IPS-18a (cell line): ENCODE results near the gene ZNF790.

Experiments used
- H3K27ac ChIP-seq: one replicate; pipeline ENCODE4 v1.5.1; 2013; ENCODE audit warnings: low read length
- H3K27me3 ChIP-seq: one replicate; pipeline ENCODE4 v1.6.1; 2013; ENCODE audit warnings: mild to moderate bottlenecking, low read length; ENCODE audit not compliant: control insufficient read depth, insufficient read depth
- H3K36me3 ChIP-seq: one replicate; pipeline ENCODE4 v1.6.1; 2013; ENCODE audit warnings: low read depth, low read length; ENCODE audit not compliant: control insufficient read depth
- H3K4me1 ChIP-seq: one replicate; pipeline ENCODE4 v1.6.1; 2013; ENCODE audit warnings: low read depth, low read length; ENCODE audit not compliant: control insufficient read depth
- H3K4me3 ChIP-seq: one replicate; pipeline ENCODE4 v1.5.1; 2013; ENCODE audit warnings: low read length
- H3K9ac ChIP-seq: one replicate; pipeline ENCODE4 v1.6.1; 2013; ENCODE audit warnings: mild to moderate bottlenecking, low read length, moderate library complexity
- H3K9me3 ChIP-seq: one replicate; pipeline ENCODE4 v1.6.1; 2013; ENCODE audit warnings: low read depth, low read length; ENCODE audit not compliant: control insufficient read depth

The ZNF790 gene

DNA sequence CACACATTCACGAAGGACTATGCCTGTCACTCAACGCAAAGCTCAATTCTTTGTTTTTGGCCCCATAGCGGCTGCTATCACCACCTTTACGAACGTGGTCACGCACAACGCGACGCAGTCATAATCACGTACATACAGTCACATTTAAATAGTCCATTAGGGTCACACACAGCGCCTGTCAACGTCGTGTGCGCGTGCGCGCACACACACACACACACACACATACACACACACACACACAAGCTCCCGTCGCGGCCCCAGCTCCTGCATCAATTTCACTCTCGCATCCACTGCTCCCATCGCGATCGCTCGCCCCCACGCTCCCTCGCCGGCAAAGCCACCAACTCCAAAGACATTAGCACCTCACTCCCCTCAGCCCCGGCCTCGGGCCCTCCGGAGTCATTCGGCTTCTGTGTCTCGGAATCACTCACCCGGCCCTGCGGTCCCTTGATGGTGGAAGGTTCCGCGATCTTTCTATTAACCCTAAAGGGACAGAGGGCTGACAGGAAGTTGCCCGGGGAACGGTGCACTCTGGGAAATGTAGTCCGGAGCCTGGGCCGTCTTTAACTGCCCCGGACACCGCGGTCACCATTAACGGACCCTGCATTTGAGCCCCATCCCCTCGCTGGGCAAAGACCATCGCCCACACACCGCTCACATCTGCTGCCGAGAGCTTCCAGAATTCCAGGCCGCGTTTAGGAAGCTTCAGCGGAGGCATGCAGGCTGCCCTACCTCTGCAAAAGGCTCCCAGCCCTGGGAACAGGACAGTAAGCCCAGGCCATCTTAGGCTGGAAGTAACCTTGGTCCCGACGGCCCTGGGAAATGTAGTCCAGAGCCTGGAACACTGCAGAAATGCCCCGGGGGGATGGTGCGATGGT is at the start of gene ZNF790:
TSS of gene ZNF790 (minus strand) at position 482 of the 878 bp plus-strand sequence. CDS start 12,768 bp downstream, outside the sequence.
- Histone ChIP-seq H3K4me1 (no peaks in the 10 kb centered on the region), H3K36me3 (peaks cover 2% of the 10 kb centered on the region), H3K9me3 (peaks cover 3% of the 10 kb centered on the region), H3K27ac (peak within 1 kb of the TSS; percentile 90), H3K27me3 (no peaks in the 10 kb centered on the region), H3K4me3 (peak within 1 kb of the TSS; percentile 97), H3K9ac (peak within 1 kb of the TSS; percentile 80)

DNA sequence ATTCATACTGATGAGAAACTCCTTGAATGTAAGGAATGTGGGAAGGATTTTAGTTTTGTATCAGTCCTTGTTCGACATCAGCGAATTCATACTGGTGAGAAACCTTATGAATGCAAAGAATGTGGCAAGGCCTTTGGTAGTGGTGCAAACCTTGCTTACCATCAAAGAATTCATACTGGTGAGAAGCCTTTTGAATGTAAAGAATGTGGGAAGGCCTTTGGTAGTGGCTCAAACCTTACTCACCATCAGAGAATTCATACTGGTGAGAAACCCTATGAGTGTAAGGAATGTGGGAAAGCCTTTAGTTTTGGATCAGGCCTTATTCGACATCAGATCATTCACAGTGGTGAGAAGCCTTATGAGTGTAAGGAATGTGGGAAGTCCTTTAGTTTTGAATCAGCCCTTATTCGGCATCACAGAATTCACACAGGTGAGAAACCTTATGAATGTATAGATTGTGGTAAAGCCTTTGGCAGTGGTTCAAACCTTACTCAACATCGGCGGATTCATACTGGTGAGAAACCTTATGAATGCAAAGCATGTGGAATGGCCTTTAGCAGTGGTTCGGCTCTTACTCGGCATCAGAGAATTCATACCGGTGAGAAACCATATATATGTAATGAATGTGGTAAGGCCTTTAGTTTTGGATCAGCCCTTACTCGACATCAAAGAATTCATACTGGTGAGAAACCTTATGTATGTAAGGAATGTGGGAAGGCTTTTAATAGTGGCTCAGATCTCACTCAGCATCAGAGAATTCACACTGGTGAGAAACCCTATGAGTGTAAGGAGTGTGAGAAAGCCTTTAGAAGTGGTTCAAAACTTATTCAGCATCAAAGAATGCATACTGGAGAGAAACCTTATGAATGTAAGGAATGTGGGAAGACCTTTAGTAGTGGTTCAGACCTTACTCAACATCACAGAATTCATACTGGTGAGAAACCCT is 39.1 kb upstream of the ZNF790 start:
- Histone ChIP-seq H3K9ac (no peak overlapping the region), H3K27me3 (no peaks in the 10 kb centered on the region), H3K4me1 (no peaks in the 10 kb centered on the region), H3K4me3 (no peak overlapping the region), H3K36me3 (peaks cover 21% of the 10 kb centered on the region), H3K27ac (no peak overlapping the region), H3K9me3 (peaks cover 86% of the 10 kb centered on the region)

- H3K4me1 ChIP-seq, result no peaks in the 10 kb centered on the region
- H3K27me3 ChIP-seq, result no peaks in the 10 kb centered on the region
- peaks cover 14% of the 10 kb centered on the region for H3K9me3 ChIP-seq
- H3K27ac ChIP-seq, result no peak overlapping the region
- H3K36me3 ChIP-seq, result peaks cover 5% of the 10 kb centered on the region
- peak overlapping the region; percentile 93 for H3K4me3 ChIP-seq
- H3K9ac ChIP-seq, result no peak overlapping the region
Measured at GRCh38 chr19:36851898-36852297, 13.7 kb upstream of the ZNF790 start.

DNA sequence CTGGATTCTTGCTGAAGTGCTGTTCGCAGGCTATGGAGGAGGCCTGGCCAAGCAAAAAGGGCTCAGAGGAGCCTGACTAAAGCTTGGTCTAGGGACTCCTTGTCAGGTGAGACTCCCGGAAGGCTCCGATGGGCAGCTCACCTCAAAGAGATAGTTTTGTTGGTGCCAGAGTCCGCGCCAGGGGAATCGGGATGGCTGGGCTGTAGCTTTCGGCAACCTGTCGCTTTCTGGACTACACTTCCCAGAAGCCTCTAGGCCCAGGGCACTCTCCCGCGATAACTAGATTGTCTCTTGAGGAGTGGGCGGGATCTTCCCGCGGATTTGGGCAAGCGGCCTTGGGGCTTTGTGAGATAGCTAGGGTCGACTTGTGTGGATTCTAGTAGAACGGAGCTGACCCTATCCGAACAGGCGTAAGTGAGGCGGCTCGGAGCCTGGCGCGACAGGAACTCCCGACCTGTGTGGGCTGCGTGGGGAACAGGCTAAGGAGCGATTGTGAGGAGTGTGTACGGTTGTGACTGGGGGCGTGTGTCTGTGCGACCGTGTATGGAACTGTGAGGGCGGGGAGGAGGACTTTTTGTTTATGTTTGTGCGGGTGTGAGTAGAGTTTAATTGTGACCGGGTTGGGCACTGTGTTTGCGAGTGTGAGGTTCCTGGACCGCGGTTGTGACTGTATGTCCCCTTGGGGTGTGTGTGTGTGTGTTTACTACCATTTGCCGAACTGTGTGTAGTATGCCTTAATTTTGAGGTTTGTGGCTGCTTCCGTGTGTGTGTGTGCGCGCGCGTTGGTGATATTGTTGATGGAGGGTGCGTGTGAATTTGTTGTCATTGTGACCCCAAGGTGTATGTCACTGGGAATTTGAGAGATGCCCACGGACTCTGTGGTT is 12.6 kb upstream of the ZNF790 start, which contains the start of gene ZNF345:
TSS of gene ZNF345 (plus strand) at position 318 of the 884 bp plus-strand sequence. CDS start 25,955 bp downstream, outside the sequence.
- Histone ChIP-seq H3K9ac (peak within 1 kb of the TSS; percentile 84), H3K4me3 (peak within 1 kb of the TSS; percentile 93), H3K27me3 (no peaks in the 10 kb centered on the region), H3K4me1 (no peaks in the 10 kb centered on the region), H3K27ac (peak within 1 kb of the TSS; percentile 43), H3K9me3 (peaks cover 11% of the 10 kb centered on the region), H3K36me3 (peaks cover 2% of the 10 kb centered on the region)

DNA sequence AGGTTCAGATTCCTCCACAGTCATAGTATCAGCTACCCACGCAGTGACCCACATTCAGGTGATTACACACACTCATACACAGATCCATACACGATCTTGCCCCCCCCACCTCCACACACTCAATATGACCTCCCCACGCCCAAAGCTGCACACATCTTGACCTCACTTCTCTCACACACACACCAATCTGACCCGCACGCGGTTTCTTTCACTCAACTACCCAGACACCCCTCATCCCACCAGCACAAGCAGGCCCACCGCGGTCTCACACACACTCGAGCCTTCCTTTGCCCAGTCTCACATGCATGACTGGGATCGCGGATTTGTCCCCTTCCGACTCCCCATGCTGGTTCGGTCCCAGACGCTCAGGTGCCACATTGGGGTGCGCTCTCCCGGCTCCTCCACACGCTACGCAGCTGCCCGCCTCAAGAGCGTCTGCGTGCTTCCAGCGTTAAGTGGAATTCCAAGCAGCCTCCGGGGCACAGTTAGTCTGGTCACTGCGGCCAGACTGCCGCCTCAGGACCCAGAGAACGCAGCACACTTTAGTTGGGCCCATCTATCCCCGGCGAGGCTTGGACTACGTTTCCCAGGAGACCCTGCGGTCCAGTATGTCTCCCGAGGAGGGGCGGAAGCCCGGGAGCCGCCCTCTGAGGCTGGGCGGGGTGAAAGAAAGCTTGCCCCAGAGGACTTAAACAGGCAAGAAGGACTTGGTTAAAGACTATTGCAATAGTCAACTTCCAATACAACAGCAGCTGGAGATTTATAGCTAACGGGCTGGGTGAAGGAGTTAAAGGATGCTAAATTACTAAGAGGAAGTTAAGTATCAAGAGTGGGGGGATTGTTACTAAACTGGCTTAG is 11.7 kb upstream of the ZNF790 start:
- no peaks in the 10 kb centered on the region for H3K27me3 ChIP-seq
- peaks cover 7% of the 10 kb centered on the region for H3K9me3 ChIP-seq
- H3K4me1 ChIP-seq, result no peaks in the 10 kb centered on the region
- peak overlapping the region; percentile 43 for H3K27ac ChIP-seq
- no peaks in the 10 kb centered on the region for H3K36me3 ChIP-seq
- H3K9ac ChIP-seq, result peak overlapping the region; percentile 84
- peak overlapping the region; percentile 93 for H3K4me3 ChIP-seq

DNA sequence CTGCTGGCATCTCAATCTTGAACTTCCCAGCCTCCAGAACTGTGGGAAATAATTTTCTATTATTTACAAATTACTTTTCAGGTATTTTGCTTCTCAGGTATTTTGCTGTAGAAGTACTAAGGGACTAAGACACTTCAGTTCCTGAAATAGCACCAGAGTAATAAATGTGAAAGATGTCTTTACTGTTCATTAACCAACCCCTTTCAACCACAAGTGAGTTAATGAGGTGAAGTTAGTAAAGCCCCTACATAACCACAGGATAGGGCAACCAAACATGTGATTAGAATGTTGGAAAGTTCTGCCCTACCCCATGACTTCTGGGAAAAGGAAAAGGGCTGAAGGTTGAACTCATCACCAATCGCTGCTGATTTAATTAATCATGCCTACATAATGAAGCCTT is 9.8 kb upstream of the ZNF790 start:
- no peak overlapping the region for H3K9ac ChIP-seq
- H3K27me3 ChIP-seq, result no peaks in the 10 kb centered on the region
- H3K36me3 ChIP-seq, result peaks cover 4% of the 10 kb centered on the region
- H3K27ac ChIP-seq, result no peak overlapping the region
- H3K4me1 ChIP-seq, result no peaks in the 10 kb centered on the region
- no peak overlapping the region for H3K4me3 ChIP-seq
- H3K9me3 ChIP-seq, result no peaks in the 10 kb centered on the region

DNA sequence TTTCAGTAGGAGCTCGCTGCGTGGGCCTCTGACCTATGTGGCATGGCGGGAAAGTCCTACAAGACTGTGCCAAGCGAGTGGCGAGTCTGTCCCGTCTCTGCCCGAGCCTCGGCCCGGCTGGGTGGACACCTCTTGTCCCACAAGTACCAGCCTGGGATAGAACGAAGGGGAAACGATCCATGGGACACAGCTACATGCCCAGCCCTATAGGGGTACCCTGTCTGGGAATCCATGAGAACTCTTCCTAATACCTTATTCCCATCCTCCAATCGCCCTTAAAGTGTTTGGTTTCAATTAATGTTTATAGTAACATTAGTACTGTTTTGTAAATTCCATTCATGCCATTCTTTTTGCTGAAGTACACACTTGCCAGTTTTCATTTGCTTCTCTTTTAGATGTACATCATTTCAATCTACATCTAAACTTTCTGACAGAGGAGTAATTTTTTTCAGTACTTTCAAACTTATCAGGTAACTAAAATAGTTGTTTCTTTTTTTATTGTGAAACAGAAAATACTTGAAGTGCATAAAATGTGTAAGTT is 667 bp upstream of the ZNF790 start:
- H3K27ac ChIP-seq, result peak overlapping the region; percentile 90
- H3K36me3 ChIP-seq, result peaks cover 4% of the 10 kb centered on the region
- peaks cover 3% of the 10 kb centered on the region for H3K9me3 ChIP-seq
- H3K4me3 ChIP-seq, result peak overlapping the region; percentile 97
- peak overlapping the region; percentile 80 for H3K9ac ChIP-seq
- H3K27me3 ChIP-seq, result no peaks in the 10 kb centered on the region
- no peaks in the 10 kb centered on the region for H3K4me1 ChIP-seq

DNA sequence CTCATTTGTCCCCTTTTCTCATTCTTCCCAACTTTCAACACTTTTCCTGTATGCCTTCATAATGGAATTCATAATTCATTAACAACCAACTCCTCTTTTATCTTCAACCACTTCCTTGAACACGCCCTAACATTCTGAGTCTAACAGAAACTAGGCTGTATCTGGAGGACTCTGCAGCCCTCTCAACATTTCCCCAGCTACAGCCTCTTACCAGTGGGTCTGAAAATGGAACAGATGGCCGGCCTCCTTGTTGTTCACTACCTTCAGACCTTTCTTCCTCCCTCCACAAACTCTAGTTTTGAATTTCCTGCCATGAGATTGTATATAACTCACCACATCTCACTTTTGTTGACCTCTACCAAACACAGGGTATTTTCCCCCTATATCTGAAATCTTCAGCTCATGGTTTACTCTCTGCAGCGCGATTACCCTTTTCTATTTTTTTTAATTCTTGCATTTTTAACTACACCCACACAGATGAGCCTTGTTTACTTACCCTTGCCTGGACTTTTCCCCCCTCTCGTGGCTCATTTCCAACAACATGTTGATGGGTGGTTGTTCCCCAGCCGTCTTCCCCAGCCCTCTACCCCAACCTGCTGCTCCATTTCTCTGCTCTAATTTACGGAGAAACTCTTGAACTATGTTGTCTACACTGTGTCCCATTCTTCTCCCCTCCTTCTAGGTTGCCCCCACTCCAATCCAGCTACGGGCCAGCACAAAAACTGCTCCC is 846 bp downstream of the ZNF790 start:
- H3K36me3 ChIP-seq, result no peaks in the 10 kb centered on the region

DNA sequence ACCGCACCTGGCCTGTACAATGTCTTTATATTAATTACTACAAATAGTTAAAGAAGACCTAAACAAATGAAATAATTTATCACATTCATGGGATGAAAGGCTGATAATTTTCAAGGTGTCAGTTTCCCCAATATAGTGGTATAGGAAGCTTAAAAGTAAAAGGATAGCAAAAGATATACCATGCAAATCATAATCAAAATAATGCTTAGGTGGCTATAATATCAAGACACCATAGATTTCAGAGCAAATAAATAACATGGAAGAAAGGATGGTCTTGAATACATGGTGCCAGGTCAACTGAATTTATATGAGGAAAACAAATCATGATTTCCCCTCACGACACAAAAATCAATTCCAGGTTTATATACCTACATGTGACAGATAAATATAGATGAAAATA is 4.8 kb downstream of the ZNF790 start:
- Histone ChIP-seq H3K4me3 (no peak overlapping the region), H3K27ac (no peak overlapping the region), H3K36me3 (no peaks in the 10 kb centered on the region), H3K4me1 (no peaks in the 10 kb centered on the region), H3K9ac (no peak overlapping the region), H3K27me3 (no peaks in the 10 kb centered on the region), H3K9me3 (peaks cover 43% of the 10 kb centered on the region)

More for the DNA sequence above, 846 bp downstream of the ZNF790 start:
- Histone ChIP-seq H3K9ac (peak overlapping the region; percentile 80), H3K27ac (no peak overlapping the region), H3K4me3 (peak overlapping the region; percentile 97), H3K4me1 (no peaks in the 10 kb centered on the region), H3K27me3 (no peaks in the 10 kb centered on the region), H3K9me3 (peaks cover 8% of the 10 kb centered on the region)
